Vagina (tissue), 2 donors: ENCODE results near the gene OSBPL1A.

Experiments used
- CTCF ChIP-seq, 3 experiments: fragments of 450-650 bp in 2 of 3; fragments of 200-600 bp in 1 of 3; sonication (generic) in 1 of 3; IDR thresholded peaks; one replicate each; pipeline ENCODE4 v1.5.1; 2017 to 2019; ENCODE audit warnings: antibody characterized with exemption in 3 of 3, mild to moderate bottlenecking in 2 of 3, moderate library complexity in 2 of 3
- POLR2A ChIP-seq, 2 donors: fragments of 450-650 bp; IDR thresholded peaks; one replicate each; pipeline ENCODE4 v1.6.1; 2017; ENCODE audit warnings: antibody characterized with exemption in 2 of 2, mild to moderate bottlenecking in 2 of 2, moderate library complexity in 2 of 2
- POLR2AphosphoS5 ChIP-seq, 2 donors: sonication (generic); formaldehyde crosslinking; IDR thresholded peaks; one replicate each; pipeline ENCODE4 v1.9.0; 2017; ENCODE audit warnings: antibody characterized with exemption in 2 of 2, mild to moderate bottlenecking in 2 of 2, low read depth in 1 of 2; ENCODE audit not compliant: insufficient read depth in 1 of 2

DNA sequence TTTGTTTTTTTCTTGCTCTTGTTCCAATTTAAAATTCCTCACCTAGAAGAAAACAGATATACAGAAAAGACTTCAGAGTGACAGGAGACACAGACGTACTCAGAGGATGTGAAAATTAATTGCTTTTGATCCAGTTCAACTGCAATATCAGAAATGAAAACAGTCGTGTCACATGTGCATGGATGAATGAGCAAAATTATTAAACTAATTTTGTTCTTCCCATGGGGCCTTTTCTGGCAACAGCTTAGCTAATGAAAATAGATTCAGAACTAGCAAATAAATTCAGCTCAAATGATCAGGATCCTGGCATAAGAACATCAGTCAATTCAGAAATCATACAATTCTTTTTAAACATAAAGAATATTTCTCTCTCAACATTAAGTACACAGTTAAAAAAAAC is 158.3 kb downstream of the OSBPL1A start:
- TF ChIP-seq POLR2A (IDR thresholded peaks at IDR 0.05) (no peak), CTCF (IDR thresholded peaks at IDR 0.05) (no peak), POLR2AphosphoS5 (IDR thresholded peaks at IDR 0.05; ENCODE audit: insufficient read depth in 1 of 2, low read depth in 1 of 2) (no peak)
